HepG2 (cell line): ENCODE results near the gene LIMD2. TPM values are rescaled to one million over a fixed set of nuclear protein-coding genes. Genes with fewer than 3 reads are reported as not detected.

Source experiments
- EED ChIP-seq: sonication (generic); formaldehyde crosslinking; IDR thresholded peaks from 2 replicates; pipeline ENCODE4 v1.5.0; 2020; ENCODE audit warnings: mild to moderate bottlenecking, missing genetic modification reagents
- FOXK2 ChIP-seq: fragments of 450-650 bp; IDR thresholded peaks from 2 replicates; pipeline ENCODE4 v1.6.1; 2016
- FUBP1 ChIP-seq: sonication (generic); formaldehyde crosslinking; IDR thresholded peaks from 2 replicates; pipeline ENCODE4 v1.5.1; 2020; ENCODE audit warnings: missing genetic modification reagents, mild to moderate bottlenecking, borderline replicate concordance
- GATA4 ChIP-seq: sonication (generic); IDR thresholded peaks from 2 replicates; pipeline ENCODE4 v1.6.1; 2016; ENCODE audit warnings: antibody characterized with exemption, low read depth, borderline replicate concordance
- HNRNPUL1 ChIP-seq: fragments of 200-400 bp; formaldehyde crosslinking; IDR thresholded peaks from 2 replicates; pipeline ENCODE4 v1.6.1; 2017; ENCODE audit warnings: low read depth, mild to moderate bottlenecking, low read length, moderate library complexity
- JUN ChIP-seq: sonication (generic); formaldehyde crosslinking; IDR thresholded peaks from 2 replicates; pipeline ENCODE4 v1.4.0; 2020; ENCODE audit warnings: mild to moderate bottlenecking, missing genetic modification reagents
- KDM1A ChIP-seq: IDR thresholded peaks from 2 replicates; pipeline ENCODE4 v1.6.1; 2016; ENCODE audit warnings: missing compliant biosample characterization
- NR2F2 ChIP-seq: IDR thresholded peaks from 2 replicates; pipeline ENCODE4 v1.6.1; 2012; ENCODE audit warnings: low read depth, inconsistent platforms, borderline replicate concordance
- RCOR2 ChIP-seq: IDR thresholded peaks from 2 replicates; pipeline ENCODE4 v1.6.1; 2016; ENCODE audit warnings: missing biosample characterization, missing genetic modification reagents
- SKI ChIP-seq: fragments of 450-650 bp; IDR thresholded peaks from one replicate; pipeline ENCODE4 v1.6.1; 2018; ENCODE audit warnings: mild to moderate bottlenecking; ENCODE audit not compliant: partially characterized antibody
- U2AF1 ChIP-seq: fragments of 200-400 bp; formaldehyde crosslinking; optimal IDR thresholded peaks from 2 replicates; pipeline ENCODE3; 2017; ENCODE audit warnings: mild to moderate bottlenecking, low read depth, low read length
- ZBTB25 ChIP-seq: IDR thresholded peaks from 2 replicates; pipeline ENCODE4 v1.6.1; 2018; ENCODE audit warnings: missing genetic modification reagents
- ZFY ChIP-seq: sonication (generic); formaldehyde crosslinking; IDR thresholded peaks from 2 replicates; pipeline ENCODE4 v1.4.0; 2020; ENCODE audit warnings: missing genetic modification reagents
- ZHX2 ChIP-seq, 2 experiments: sonication (generic) in 1 of 2; formaldehyde crosslinking in 1 of 2; IDR thresholded peaks; 2 replicates each; pipeline versions ENCODE4 v1.6.1 to v1.9.0; 2014 to 2022; ENCODE audit warnings: antibody characterized with exemption in 1 of 2, borderline replicate concordance in 1 of 2, inconsistent platforms in 1 of 2, low read depth in 1 of 2, missing genetic modification reagents in 1 of 2
- ZNF253 ChIP-seq: sonication (generic); formaldehyde crosslinking; IDR thresholded peaks from 2 replicates; pipeline ENCODE4 v1.8.0; 2022; ENCODE audit warnings: mild to moderate bottlenecking, missing genetic modification reagents, borderline replicate concordance
- ZNF337 ChIP-seq: sonication (generic); formaldehyde crosslinking; IDR thresholded peaks from 2 replicates; pipeline ENCODE4 v1.5.1; 2020; ENCODE audit warnings: missing genetic modification reagents, low read depth, mild to moderate bottlenecking, borderline replicate concordance
- ZNF558 ChIP-seq: sonication (generic); formaldehyde crosslinking; IDR thresholded peaks from 2 replicates; pipeline ENCODE4 v1.9.0; 2022; ENCODE audit warnings: mild to moderate bottlenecking, missing genetic modification reagents, borderline replicate concordance
- ZNF562 ChIP-seq: sonication (generic); formaldehyde crosslinking; IDR thresholded peaks from 2 replicates; pipeline ENCODE4 v1.8.0; 2022; ENCODE audit warnings: missing genetic modification reagents, borderline replicate concordance
- ZNF644 ChIP-seq: IDR thresholded peaks from 2 replicates; pipeline ENCODE4 v1.6.1; 2016; ENCODE audit warnings: low read depth
- ZNF737 ChIP-seq: sonication (generic); formaldehyde crosslinking; IDR thresholded peaks from 2 replicates; pipeline ENCODE4 v1.5.0; 2020; ENCODE audit warnings: missing genetic modification reagents, mild to moderate bottlenecking, borderline replicate concordance
- ZSCAN12 ChIP-seq: sonication (generic); formaldehyde crosslinking; IDR thresholded peaks from 2 replicates; pipeline ENCODE4 v1.9.0; 2021; ENCODE audit warnings: mild to moderate bottlenecking, missing genetic modification reagents
- polyA plus RNA-seq, 8 experiments: library from polyadenylated mRNA; depleted of rRNA in 3 of 8; stranded (reverse) in 7 of 8; unstranded in 1 of 8; fragments of >200 nt; fragmentation: Illumina TruSeq in 4 of 8; extraction: Trizol in 4 of 8; gene quantifications; 2 replicates each; pipeline versions ENCODE4 v1.2.1 to v1.2.3, GENCODE V29; 2011 to 2016; ENCODE audit warnings: low read depth in 4 of 8, missing spikeins in 1 of 8, mixed read lengths in 1 of 8; ENCODE audit not compliant: insufficient read depth in 1 of 8
- total RNA-seq, 5 experiments: library from RNA; depleted of rRNA; stranded (reverse); fragments of >200 nt; fragmentation: Illumina TruSeq; extraction: Trizol; gene quantifications; 2 replicates each; pipeline ENCODE4 v1.2.3, GENCODE V29; 2016; ENCODE audit warnings: low read depth in 1 of 5

LIMD2 gene
- total and polyA plus RNA-seq, 2 of the 13 experiments (the other 11 are each of a cell fraction or from before 2014, with no cell fraction given): 9.0 to 20.8 TPM

GRCh38 chr17:63741408-63742173 is 41.7 kb upstream of the LIMD2 start, which contains the start of gene STRADA (continued):
- TF ChIP-seq ZHX2 (IDR thresholded peaks at IDR 0.05; ENCODE audit: low read depth) (no peak), ZHX2 (CRISPR knock-in tag; IDR thresholded peaks at IDR 0.05; ENCODE audit: borderline replicate concordance) (0 out of 2 replicates have a peak, but pooled peaks have one; percentile 52), JUN (peak; percentile 8; the same call in 1 of the 2 replicates), ZBTB25 (CRISPR knock-in tag) (peak; percentile 96), ZNF562 (CRISPR knock-in tag) (no peak), KDM1A (peak; percentile 71; the same call in 1 of the 2 replicates), ZSCAN12 (CRISPR knock-in tag) (no peak), FOXK2 (no peak), ZNF644 (no peak), FUBP1 (no peak), HNRNPUL1 (peak; percentile 50; the same call in 1 of the 2 replicates), ZNF253 (CRISPR knock-in tag) (peak; percentile 23; the same call in 1 of the 2 replicates), NR2F2 (peak; percentile 39; the same call in 1 of the 2 replicates), RCOR2 (CRISPR knock-in tag) (no peak), GATA4 (no peak), EED (peak; percentile 71; the same call in 1 of the 2 replicates), ZFY (CRISPR knock-in tag) (peak; percentile 96), ZNF737 (no peak), U2AF1 (no peak), ZNF337 (0 out of 2 replicates have a peak, but pooled peaks have one; percentile 9), SKI (no peak), ZNF558 (peak; percentile 84; the same call in 1 of the 2 replicates)
